ENCODE results near the gene CRIP1. TPM values are rescaled to one million over a fixed set of nuclear protein-coding genes. Genes with fewer than 3 reads are reported as not detected.

The CRIP1 gene
- total RNA-seq, 1 donor from 2014 or later = not detected

DNA sequence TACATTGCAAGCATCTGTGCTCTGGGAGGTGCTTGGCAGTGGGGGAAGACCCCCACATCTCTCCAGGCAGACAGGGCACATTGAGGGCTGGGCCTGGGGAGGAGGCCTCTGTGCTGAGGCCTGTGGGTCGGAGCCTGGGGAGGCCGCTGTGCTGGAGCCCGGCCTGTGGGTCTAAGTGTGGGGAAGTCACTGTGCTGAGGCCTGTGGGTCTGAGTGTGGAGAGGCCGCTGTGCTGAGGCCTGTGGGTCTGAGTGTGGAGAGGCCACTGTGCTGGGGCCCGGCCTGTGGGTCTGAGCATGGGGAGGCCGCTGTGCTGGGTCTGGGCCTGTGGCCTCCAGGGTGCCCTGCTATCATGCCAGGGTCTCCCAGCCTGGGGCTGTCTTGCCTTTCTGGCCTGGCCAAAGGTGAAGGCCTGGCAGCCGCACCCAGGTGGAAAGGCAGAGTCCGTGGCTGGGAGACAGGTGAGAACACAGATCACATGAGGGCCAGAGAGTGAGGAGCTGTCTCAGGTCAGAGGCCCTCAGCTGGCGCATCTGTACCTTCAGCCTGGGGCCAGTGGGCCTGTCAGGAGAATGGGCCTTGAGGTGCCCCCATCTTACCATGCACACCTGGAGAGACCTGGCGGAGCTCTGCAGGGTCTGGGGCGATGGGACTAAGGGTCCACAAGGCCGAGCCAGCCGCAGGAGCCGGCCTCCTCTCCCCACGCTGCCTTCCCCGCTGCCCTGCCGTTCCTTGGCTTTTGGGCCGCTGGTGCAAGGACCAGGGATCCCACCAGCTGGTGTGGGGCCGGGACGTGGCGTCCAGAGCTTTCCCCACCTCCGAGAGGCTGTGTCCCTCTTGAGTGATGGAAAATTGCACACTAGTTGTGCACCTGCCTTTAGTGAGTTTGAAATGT is 30.7 kb upstream of the CRIP1 start:
- no peak for FAIRE-seq

DNA sequence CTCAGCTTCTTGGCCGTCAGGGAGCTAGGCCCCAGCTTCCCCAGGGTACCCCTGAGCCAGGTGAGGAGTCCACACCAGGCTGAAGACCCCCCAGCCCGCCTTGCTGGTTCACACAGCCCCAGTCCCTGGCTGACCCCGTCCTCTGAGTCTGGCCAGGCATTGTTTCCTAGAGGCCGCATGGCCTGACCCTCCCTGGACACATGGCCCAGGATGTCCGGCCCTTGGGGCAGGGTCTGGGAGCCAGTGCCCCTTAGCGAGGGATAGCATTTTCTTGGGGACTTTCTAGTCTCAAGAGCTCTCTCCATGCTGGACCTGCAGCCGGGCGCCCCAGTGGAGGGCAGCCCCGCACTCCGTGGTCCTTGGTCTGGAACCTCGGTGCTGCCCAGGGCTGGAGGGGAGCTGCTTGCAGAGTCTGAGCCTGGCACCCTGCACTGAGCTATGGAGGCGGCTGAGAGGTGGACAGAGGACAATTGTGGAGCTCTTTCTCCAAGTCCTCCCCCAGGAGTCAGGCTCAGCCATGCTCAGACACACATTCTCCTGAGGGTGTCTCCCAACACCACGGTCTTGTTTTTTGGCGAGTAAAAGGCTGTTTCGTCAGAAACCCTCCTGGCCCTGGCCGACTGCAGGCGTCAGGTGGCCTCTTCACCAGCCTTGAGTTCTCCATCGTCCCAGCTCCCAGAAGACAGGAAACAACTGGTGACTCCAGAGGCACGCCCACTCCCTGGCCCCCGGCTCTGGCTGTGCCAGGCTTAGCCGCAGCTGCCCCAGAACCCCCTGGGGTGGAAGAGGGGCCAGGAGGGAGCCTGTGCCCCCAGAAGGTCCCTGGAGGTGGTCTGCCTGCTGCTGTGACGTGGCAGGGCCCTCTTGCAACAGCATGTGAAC is 29.7 kb upstream of the CRIP1 start:
- TF ChIP-seq, protein P1, sequence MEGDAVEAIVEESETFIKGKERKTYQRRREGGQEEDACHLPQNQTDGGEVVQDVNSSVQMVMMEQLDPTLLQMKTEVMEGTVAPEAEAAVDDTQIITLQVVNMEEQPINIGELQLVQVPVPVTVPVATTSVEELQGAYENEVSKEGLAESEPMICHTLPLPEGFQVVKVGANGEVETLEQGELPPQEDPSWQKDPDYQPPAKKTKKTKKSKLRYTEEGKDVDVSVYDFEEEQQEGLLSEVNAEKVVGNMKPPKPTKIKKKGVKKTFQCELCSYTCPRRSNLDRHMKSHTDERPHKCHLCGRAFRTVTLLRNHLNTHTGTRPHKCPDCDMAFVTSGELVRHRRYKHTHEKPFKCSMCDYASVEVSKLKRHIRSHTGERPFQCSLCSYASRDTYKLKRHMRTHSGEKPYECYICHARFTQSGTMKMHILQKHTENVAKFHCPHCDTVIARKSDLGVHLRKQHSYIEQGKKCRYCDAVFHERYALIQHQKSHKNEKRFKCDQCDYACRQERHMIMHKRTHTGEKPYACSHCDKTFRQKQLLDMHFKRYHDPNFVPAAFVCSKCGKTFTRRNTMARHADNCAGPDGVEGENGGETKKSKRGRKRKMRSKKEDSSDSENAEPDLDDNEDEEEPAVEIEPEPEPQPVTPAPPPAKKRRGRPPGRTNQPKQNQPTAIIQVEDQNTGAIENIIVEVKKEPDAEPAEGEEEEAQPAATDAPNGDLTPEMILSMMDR (IDR thresholded peaks at IDR 0.05; ENCODE audit: insufficient read depth, low read length, severe bottlenecking) = no peak
- H3K4me3 ChIP-seq (ENCODE audit: low read depth, low read length) = no peak overlapping the region
- H3K27me3 ChIP-seq (ENCODE audit: control insufficient read depth, insufficient read depth, low read length) = no peaks in the 10 kb centered on the region
- FAIRE-seq (no peak), DNase-seq (ENCODE audit: low read depth) (no peak)
- H3K36me3 ChIP-seq (ENCODE audit: control insufficient read depth, insufficient read depth, low read length) = peaks cover 16% of the 10 kb centered on the region

More for the DNA sequence above, 30.7 kb upstream of the CRIP1 start:
- Histone ChIP-seq H3K4me3 (ENCODE audit: low read depth, low read length) (no peak overlapping the region), H3K27me3 (ENCODE audit: control insufficient read depth, insufficient read depth, low read length) (no peaks in the 10 kb centered on the region), H3K36me3 (ENCODE audit: control insufficient read depth, insufficient read depth, low read length) (peaks cover 19% of the 10 kb centered on the region)
- DNase-seq (ENCODE audit: low read depth) = no peak
- TF ChIP-seq, protein P1 (IDR thresholded peaks at IDR 0.05; ENCODE audit: insufficient read depth, low read length, severe bottlenecking) = no peak

DNA sequence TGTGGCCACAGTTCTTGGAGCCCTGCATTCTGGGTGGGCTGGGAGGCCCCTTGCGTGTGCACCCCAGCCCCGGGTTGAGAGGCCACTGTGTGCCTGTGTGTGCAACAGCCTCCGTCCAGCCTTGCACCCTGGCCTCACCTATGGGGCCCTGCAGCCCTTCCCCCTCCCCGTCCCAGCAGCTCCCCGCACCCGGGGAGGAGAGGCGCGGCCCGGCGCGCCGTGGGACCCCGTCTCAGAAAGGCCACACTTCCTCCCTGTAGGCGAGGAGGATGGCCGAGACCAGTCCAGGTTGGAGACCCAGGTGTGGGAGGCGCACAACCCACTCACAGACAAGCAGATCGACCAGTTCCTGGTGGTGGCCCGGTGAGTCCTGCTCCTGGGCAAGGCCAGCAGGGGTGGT is 28.7 kb upstream of the CRIP1 start:
- TF ChIP-seq, protein P1 (IDR thresholded peaks at IDR 0.05; ENCODE audit: insufficient read depth, low read length, severe bottlenecking) = no peak
- no peak for DNase-seq (ENCODE audit: low read depth)
- no peak for FAIRE-seq
- H3K4me3 ChIP-seq (ENCODE audit: low read depth, low read length) = no peak overlapping the region
- no peaks in the 10 kb centered on the region for H3K27me3 ChIP-seq (ENCODE audit: control insufficient read depth, insufficient read depth, low read length)
- H3K36me3 ChIP-seq (ENCODE audit: control insufficient read depth, insufficient read depth, low read length) = peaks cover 19% of the 10 kb centered on the region

DNA sequence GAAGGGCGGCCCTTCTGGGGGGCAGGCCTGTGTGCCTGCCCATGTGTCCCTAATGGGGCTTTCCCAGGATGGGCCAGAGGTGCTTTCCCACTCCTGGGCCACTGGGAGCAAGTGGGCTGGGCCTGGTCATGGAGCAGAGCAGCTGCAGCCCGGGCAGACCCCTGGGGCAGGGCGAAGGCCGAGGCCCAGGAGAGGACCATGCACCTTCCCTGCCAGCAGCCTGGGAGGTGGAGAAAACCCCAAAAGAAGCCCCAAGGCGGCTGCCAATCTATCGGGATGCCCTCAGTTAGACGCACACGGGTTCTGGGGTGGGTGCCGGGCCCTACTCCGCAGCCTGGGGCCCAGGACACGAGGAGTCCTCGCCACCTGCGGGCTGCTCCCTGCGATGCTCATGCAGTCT is 28.1 kb upstream of the CRIP1 start:
- H3K36me3 ChIP-seq (ENCODE audit: control insufficient read depth, insufficient read depth, low read length) = peaks cover 19% of the 10 kb centered on the region
- no peak overlapping the region for H3K4me3 ChIP-seq (ENCODE audit: low read depth, low read length)
- DNase-seq (ENCODE audit: low read depth) (no peak), FAIRE-seq (no peak)
- H3K27me3 ChIP-seq (ENCODE audit: control insufficient read depth, insufficient read depth, low read length) = no peaks in the 10 kb centered on the region
- TF ChIP-seq, protein P1 (IDR thresholded peaks at IDR 0.05; ENCODE audit: insufficient read depth, low read length, severe bottlenecking) = no peak

DNA sequence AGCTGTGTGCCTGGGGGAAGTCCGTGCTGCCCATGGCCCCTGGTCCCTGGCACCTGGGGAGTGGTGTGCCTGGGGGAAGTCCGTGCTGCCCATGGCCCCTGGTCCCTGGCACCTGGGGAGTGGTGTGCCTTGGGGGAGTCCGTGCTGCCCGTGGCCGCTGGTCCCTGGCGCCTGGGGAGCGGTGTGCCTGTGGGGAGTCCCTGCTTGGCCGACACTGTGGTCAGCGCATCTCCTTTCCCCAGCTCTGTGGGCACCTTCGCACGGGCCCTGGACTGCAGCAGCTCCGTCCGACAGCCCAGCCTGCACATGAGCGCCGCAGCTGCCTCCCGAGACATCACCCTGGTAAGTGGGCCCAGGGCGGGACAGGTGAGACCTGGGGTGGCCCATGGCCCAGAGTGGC is 26.6 kb upstream of the CRIP1 start:
- Histone ChIP-seq H3K36me3 (ENCODE audit: control insufficient read depth, insufficient read depth, low read length) (peaks cover 18% of the 10 kb centered on the region), H3K4me3 (ENCODE audit: low read depth, low read length) (no peak overlapping the region), H3K27me3 (ENCODE audit: control insufficient read depth, insufficient read depth, low read length) (no peaks in the 10 kb centered on the region)
- no peak for FAIRE-seq
- TF ChIP-seq, protein P1 (IDR thresholded peaks at IDR 0.05; ENCODE audit: insufficient read depth, low read length, severe bottlenecking) = no peak
- no peak for DNase-seq (ENCODE audit: low read depth)

Measured in bronchial epithelial cell (primary cell).